Activated gamma-delta T cell (primary cell): ENCODE measurements around the gene CHST11.
"Not testable (repeated sequence)": the region's sequence is repeated elsewhere in the genome, so short reads cannot be mapped to it uniquely, and the experiment has no call there.

Experiments
- DNase-seq: peaks from one replicate; lab custom pipeline; 2025; lab: John Stamatoyannopoulos, UW

Gene CHST11

GRCh38 chr12:104565606-104566243, 109.0 kb downstream of the CHST11 start:
- no peak for DNase-seq

- DNase-seq, result no peak
These were observed 109.7 kb downstream of the CHST11 start for GRCh38 chr12:104566244-104566993.

- DNase-seq, result no peak
These were observed 111.2 kb downstream of the CHST11 start for GRCh38 chr12:104567832-104568486.

GRCh38 chr12:104568487-104568868, 111.7 kb downstream of the CHST11 start:
- no peak for DNase-seq

GRCh38 chr12:104568935-104569334, 112.2 kb downstream of the CHST11 start:
- DNase-seq, result no peak

GRCh38 chr12:104569346-104570173, 112.8 kb downstream of the CHST11 start:
- no peak for DNase-seq

- DNase-seq, result no peak
These were observed 113.6 kb downstream of the CHST11 start for GRCh38 chr12:104570174-104570907.

GRCh38 chr12:104571328-104571727, 114.6 kb downstream of the CHST11 start:
- DNase-seq, result no peak

GRCh38 chr12:104574353-104574752, 117.6 kb downstream of the CHST11 start:
- not testable (repeated sequence) for DNase-seq

GRCh38 chr12:104574758-104575157, 118.0 kb downstream of the CHST11 start:
- DNase-seq, result not testable (repeated sequence)

GRCh38 chr12:104575442-104576186, 118.9 kb downstream of the CHST11 start:
- DNase-seq, result no peak

- no peak for DNase-seq
These were observed 119.5 kb downstream of the CHST11 start for GRCh38 chr12:104576187-104576778.

GRCh38 chr12:104576980-104577580, 120.3 kb downstream of the CHST11 start:
- DNase-seq, result no peak

- no peak for DNase-seq
These were observed 120.8 kb downstream of the CHST11 start for GRCh38 chr12:104577581-104577981.

GRCh38 chr12:104578453-104578852, 121.7 kb downstream of the CHST11 start:
- no peak for DNase-seq

GRCh38 chr12:104579718-104580495, 123.2 kb downstream of the CHST11 start:
- no peak for DNase-seq

- no peak for DNase-seq
These were observed 124.3 kb downstream of the CHST11 start for GRCh38 chr12:104581005-104581570.

- DNase-seq, result no peak
These were observed 126.0 kb downstream of the CHST11 start for GRCh38 chr12:104582739-104583138.

GRCh38 chr12:104583301-104583700, 126.6 kb downstream of the CHST11 start:
- no peak for DNase-seq
